Left ventricle myocardium inferior (tissue), 1 donor: Measurements from ENCODE around the gene PRKX. TPM values are rescaled to one million over a fixed set of nuclear protein-coding genes. Genes with fewer than 3 reads are reported as not detected.
A peak's percentile ranks its signal among the peaks of the same experiment; 100 is the strongest.
"Not testable (repeated sequence)": the region's sequence is repeated elsewhere in the genome, so short reads cannot be mapped to it uniquely, and the experiment has no call there.

Experiments used
- DNase-seq: peaks from one replicate; pipeline ENCODE4 v3.0.0-alpha.2; 2020
- H3K27ac ChIP-seq: fragments of 200-600 bp; replicated peaks from 2 replicates; pipeline ENCODE4 v1.8.0; 2021
- H3K27me3 ChIP-seq: fragments of 200-600 bp; 2 replicates; pipeline ENCODE4 v1.8.0; 2021; ENCODE audit warnings: low read depth
- H3K36me3 ChIP-seq: fragments of 200-600 bp; 2 replicates; pipeline ENCODE4 v1.8.0; 2021
- H3K4me1 ChIP-seq: fragments of 200-600 bp; 2 replicates; pipeline ENCODE4 v1.8.0; 2021
- H3K4me3 ChIP-seq: fragments of 200-600 bp; 2 replicates; pipeline ENCODE4 v1.8.0; 2021; ENCODE audit warnings: mild to moderate bottlenecking, moderate library complexity
- H3K9me3 ChIP-seq: fragments of 200-600 bp; replicated peaks from 2 replicates; pipeline ENCODE4 v1.8.0; 2021
- intact Hi-C: fragments of 100-400 bp; cut with micrococcal nuclease; formaldehyde crosslinking; loops from one replicate; pipeline ENCODE4 v1.11.0; 2022
- total RNA-seq: library from RNA; stranded (reverse); fragmentation: NEBNext Ultra II Directional; extraction: Animal tissue kit (Norgen Biotek cat#: 25700); gene quantifications from one replicate; pipeline ENCODE4 v1.2.1, GENCODE V29; 2021
- TF ChIP-seq, protein P1 (sequence below): fragments of 200-600 bp; IDR thresholded peaks from 2 replicates; pipeline ENCODE4 v1.8.0; 2021; ENCODE audit warnings: antibody characterized with exemption, mild to moderate bottlenecking, borderline replicate concordance
- donor health status: DM: no; HTN: yes; CAD: no; lungs with severe emphysema.

Gene PRKX
- total RNA-seq, 1 donor from 2014 or later: 3.7 TPM

GRCh38 chrX:3651277-3651676 lies 62.2 kb downstream of the PRKX start:
- intact Hi-C loops: no loop called here
- no peak for DNase-seq
- peaks cover 5% of the 10 kb centered on the region for H3K36me3 ChIP-seq
- TF ChIP-seq, protein P1, sequence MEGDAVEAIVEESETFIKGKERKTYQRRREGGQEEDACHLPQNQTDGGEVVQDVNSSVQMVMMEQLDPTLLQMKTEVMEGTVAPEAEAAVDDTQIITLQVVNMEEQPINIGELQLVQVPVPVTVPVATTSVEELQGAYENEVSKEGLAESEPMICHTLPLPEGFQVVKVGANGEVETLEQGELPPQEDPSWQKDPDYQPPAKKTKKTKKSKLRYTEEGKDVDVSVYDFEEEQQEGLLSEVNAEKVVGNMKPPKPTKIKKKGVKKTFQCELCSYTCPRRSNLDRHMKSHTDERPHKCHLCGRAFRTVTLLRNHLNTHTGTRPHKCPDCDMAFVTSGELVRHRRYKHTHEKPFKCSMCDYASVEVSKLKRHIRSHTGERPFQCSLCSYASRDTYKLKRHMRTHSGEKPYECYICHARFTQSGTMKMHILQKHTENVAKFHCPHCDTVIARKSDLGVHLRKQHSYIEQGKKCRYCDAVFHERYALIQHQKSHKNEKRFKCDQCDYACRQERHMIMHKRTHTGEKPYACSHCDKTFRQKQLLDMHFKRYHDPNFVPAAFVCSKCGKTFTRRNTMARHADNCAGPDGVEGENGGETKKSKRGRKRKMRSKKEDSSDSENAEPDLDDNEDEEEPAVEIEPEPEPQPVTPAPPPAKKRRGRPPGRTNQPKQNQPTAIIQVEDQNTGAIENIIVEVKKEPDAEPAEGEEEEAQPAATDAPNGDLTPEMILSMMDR: peak; percentile 56
- no peak overlapping the region for H3K27ac ChIP-seq
- H3K4me1 ChIP-seq: no peaks in the 10 kb centered on the region
- no peak overlapping the region for H3K4me3 ChIP-seq
- H3K9me3 ChIP-seq: no peaks in the 10 kb centered on the region
- no peaks in the 10 kb centered on the region for H3K27me3 ChIP-seq

DNA sequence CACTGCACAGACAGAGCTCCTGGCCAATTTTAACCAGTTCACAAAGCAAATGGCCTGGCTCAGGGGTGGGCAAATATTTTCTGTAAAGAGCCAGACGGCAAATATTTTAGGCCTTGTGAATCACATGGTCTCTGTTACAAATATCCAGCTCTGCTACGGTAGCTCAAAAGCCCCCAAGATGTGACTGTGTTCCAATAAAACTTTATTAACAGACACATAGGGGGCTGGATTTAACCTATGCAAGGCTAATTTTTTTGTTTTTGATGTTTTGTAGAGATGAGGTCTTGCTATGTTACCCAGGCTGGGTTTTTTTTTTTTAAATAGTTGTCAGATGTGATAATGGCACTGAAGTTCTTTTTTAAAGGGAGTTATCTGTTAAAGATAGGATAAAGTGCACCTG lies 65.4 kb downstream of the PRKX start:
- intact Hi-C loops: no loop called here
- TF ChIP-seq, protein P1: no peak
- DNase-seq: no peak
- H3K4me1 ChIP-seq: no peaks in the 10 kb centered on the region
- H3K27me3 ChIP-seq: no peaks in the 10 kb centered on the region
- no peak overlapping the region for H3K4me3 ChIP-seq
- H3K36me3 ChIP-seq: no peaks in the 10 kb centered on the region
- no peak overlapping the region for H3K27ac ChIP-seq
- peaks cover 7% of the 10 kb centered on the region for H3K9me3 ChIP-seq

- H3K27ac ChIP-seq, H3K9me3 ChIP-seq, H3K36me3 ChIP-seq, DNase-seq, H3K4me3 ChIP-seq, intact Hi-C loops, H3K27me3 ChIP-seq, H3K4me1 ChIP-seq: not testable (repeated sequence)
Observed at GRCh38 chrX:3639858-3640631, 73.4 kb downstream of the PRKX start.

DNA sequence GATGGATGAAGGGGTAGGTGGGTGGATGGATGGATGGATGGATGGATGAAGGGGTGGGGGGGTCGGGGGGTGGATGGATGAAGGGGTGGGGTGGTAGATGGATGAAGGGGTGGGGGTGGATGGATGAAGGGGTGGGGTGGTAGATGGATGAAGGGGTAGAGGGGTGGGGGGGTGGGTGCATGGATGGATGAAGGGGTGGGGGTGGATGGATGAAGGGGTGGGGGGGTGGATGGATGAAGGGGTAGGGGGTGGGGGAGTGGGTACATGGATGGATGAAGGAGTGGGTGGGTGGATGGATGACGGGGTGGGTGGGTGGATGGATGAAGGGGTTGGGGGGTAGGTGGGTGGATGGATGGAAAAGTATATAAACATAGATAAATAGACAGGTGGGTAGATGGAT lies 74.2 kb downstream of the PRKX start:
- H3K9me3 ChIP-seq: peaks cover 7% of the 10 kb centered on the region
- H3K27me3 ChIP-seq: no peaks in the 10 kb centered on the region
- no peak overlapping the region for H3K27ac ChIP-seq
- DNase-seq: no peak
- no peak overlapping the region for H3K4me3 ChIP-seq
- H3K36me3 ChIP-seq: no peaks in the 10 kb centered on the region
- TF ChIP-seq, protein P1: no peak
- H3K4me1 ChIP-seq: no peaks in the 10 kb centered on the region
- intact Hi-C loops: no loop called here

DNA sequence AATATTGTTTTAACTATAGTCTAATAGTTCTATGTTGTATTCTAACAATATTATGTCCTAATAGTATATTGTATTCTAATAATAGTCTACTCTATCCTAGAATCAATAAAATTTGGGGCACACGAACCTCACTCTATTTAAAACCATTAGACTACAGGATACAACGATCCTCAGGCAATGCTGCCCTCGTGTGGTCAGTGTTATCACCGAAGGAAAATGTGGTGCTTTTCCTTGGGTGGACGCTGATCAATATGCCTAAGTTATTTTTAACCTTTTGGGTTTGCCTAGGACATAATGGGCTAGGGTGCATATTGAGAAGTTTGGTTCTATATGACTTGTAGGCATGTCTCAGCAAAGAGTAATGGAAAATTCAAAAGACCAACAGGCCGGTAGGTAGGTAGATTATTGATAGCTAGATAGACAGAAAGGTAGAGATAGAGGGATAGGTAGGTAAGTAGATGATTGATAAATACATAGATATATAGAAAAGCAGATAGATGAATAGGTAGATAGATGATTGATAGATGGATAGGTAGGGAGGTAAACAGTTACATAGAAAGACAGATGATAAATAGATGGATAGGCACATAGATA lies 75.1 kb downstream of the PRKX start:
- H3K36me3 ChIP-seq: no peaks in the 10 kb centered on the region
- no peak overlapping the region for H3K4me3 ChIP-seq
- no peak for DNase-seq
- no peak overlapping the region for H3K27ac ChIP-seq
- no peaks in the 10 kb centered on the region for H3K4me1 ChIP-seq
- intact Hi-C loops: no loop called here
- TF ChIP-seq, protein P1: peak; percentile 64
- no peaks in the 10 kb centered on the region for H3K27me3 ChIP-seq
- peaks cover under 1% of the 10 kb centered on the region for H3K9me3 ChIP-seq

- Histone ChIP-seq H3K9me3 (no peaks in the 10 kb centered on the region), H3K27me3 (no peaks in the 10 kb centered on the region), H3K4me1 (no peaks in the 10 kb centered on the region), H3K4me3 (no peak overlapping the region), H3K27ac (no peak overlapping the region), H3K36me3 (peaks cover under 1% of the 10 kb centered on the region)
- DNase-seq: no peak
- TF ChIP-seq, protein P1: no peak
- intact Hi-C loops: no loop called here
Observed at GRCh38 chrX:3636803-3637202, 76.6 kb downstream of the PRKX start.
